GM12874 (cell line): ENCODE results near the gene MAGEA2.
"Not testable (repeated sequence)": the region's sequence is repeated elsewhere in the genome, so short reads cannot be mapped to it uniquely, and the experiment has no call there.

Experiments
- CTCF ChIP-seq: IDR thresholded peaks from 2 replicates; pipeline ENCODE4 v1.5.1; 2011; ENCODE audit warnings: low read depth, mild to moderate bottlenecking, control low read depth, low read length, moderate library complexity; ENCODE audit not compliant: insufficient read depth

MAGEA2 gene

GRCh38 chrX:152733261-152733975 lies 20.2 kb downstream of the MAGEA2 start, which contains the start of the genes CSAG1 and MAGEA12:
CSAG1 (minus strand) TSS chrX:152733721; CDS start chrX:152732460, 1,261 bp downstream.
MAGEA12 (plus strand) TSS chrX:152733757; CDS start chrX:152736162, 2,405 bp downstream.
- TF ChIP-seq CTCF: no peak

- no peak for TF ChIP-seq CTCF
Measured at GRCh38 chrX:152725409-152725808, 28.2 kb downstream of the MAGEA2 start.

- TF ChIP-seq CTCF: not testable (repeated sequence)
Measured at GRCh38 chrX:152713815-152714787, 39.5 kb downstream of the MAGEA2 start, which contains the start of gene MAGEA2B. MAGEA2B (plus strand) TSS chrX:152714628; CDS start chrX:152717107, 2,479 bp downstream.

GRCh38 chrX:152709173-152709572 lies 44.5 kb downstream of the MAGEA2 start, which contains the start of gene CSAG2:
CSAG2 (minus strand) TSS chrX:152709273; CDS start chrX:152709112, 161 bp downstream.
- TF ChIP-seq CTCF: not testable (repeated sequence)
